ENCODE results near the gene AGBL4. TPM values are rescaled to one million over a fixed set of nuclear protein-coding genes. Genes with fewer than 3 reads are reported as not detected.

Gene AGBL4
- total RNA-seq, 2 experiments from 2014 or later = not detected

DNA sequence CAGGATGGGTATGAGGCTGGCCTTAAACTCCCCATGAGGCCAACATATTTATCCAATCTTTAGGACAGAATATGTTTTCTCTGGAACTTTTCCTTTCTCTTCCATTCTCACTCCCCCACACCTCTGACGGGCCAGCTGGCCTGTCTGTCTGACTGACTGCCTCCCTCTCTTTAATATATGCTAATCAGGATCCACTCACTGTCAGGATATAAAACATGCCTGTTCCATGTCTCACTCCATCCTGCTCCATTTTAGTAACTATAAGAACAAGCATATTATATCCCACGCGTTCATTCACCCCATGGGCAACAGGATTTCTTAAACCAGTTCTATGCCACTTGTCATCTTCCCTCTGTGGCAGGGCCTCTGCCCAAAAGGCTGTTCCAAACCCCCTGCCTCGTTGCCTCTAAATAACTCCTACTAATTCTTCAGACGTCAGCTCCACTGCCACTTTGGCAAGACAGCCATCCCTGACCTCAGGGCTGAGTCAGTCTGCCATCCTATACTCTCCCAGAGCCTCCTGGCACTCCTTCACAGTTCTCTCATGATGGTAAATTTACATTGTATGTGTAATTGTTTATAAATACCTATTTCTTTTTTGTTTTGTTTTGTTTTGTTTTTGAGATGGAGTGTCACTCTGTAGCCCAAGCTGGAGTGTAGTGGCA is 1467.4 kb downstream of the AGBL4 start:
- no peak for DNase-seq
- H3K9me3 Mint-ChIP-seq = no peaks in the 10 kb centered on the region
- H3K4me1 Mint-ChIP-seq (ENCODE audit: low read depth) = no peaks in the 10 kb centered on the region
- no peak overlapping the region for H3K27ac Mint-ChIP-seq
- CTCF ChIA-PET = no interaction called here
- H3K27me3 Mint-ChIP-seq (ENCODE audit: low read depth) = peaks cover 6% of the 10 kb centered on the region
- intact Hi-C loops (cut with micrococcal nuclease) = no loop called here
- no peak overlapping the region for H3K4me3 Mint-ChIP-seq
- H3K36me3 Mint-ChIP-seq (ENCODE audit: low read depth) = no peaks in the 10 kb centered on the region

DNA sequence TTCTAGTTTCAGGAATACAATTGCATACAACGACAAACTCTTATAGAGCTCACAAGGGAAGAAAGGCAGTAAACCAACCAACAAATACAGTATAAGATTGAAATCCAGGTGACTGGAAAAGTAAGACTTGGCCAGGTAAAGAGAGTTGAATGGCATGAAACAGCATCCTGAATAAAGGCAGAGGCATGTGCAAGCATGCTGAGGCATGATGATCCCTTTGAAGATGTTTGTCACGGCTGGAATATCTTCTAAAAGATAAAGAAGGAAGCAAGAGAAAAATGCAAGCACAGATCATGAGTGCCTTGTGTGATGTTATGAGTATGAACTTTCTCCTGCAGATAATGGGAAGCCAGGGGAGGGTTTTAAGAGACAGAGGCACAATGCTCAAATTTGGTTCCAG is 1468.5 kb downstream of the AGBL4 start:
- no peak overlapping the region for H3K27ac Mint-ChIP-seq
- no peak overlapping the region for H3K4me3 Mint-ChIP-seq
- no peaks in the 10 kb centered on the region for H3K36me3 Mint-ChIP-seq (ENCODE audit: low read depth)
- CTCF ChIA-PET = no interaction called here
- peaks cover 4% of the 10 kb centered on the region for H3K27me3 Mint-ChIP-seq (ENCODE audit: low read depth)
- no peaks in the 10 kb centered on the region for H3K9me3 Mint-ChIP-seq
- H3K4me1 Mint-ChIP-seq (ENCODE audit: low read depth) = no peaks in the 10 kb centered on the region
- no peak for DNase-seq
- intact Hi-C loops (cut with micrococcal nuclease) = no loop called here

DNA sequence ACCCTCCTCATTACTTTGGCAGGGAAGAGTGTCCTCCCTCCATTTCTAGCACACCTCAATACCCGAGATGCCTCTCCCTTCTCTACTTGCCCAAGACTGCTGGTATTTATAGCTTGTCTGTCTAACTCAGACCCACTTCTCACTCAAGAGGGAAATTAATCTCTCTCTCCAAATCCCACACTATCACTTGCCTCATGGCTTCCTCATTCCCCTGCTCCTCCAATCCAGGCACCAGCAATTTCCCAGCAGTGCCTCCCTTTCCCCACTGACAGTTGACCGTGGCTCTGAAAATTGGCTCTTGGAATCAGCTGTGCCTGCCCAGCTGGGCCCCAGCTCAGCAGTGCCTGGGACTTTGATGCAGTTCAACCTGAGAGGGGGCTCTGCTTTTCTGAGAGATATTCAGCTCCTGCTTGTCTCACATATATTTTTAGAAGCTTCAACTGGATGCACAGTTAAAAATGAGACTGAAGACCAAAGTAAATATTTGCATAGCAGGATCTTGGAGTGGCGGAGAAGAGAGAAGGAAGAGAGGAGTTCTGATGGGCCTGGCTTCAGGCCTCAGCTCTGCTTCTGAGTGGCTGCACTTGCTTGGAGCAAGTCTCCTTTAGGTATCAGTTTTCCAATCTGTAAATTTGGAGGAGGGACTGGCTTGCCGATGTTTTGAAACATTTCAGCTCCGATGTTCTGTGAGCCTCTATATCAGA is 1470.7 kb downstream of the AGBL4 start:
- no peak for DNase-seq
- no peak overlapping the region for H3K4me3 Mint-ChIP-seq
- H3K9me3 Mint-ChIP-seq = no peaks in the 10 kb centered on the region
- no peaks in the 10 kb centered on the region for H3K36me3 Mint-ChIP-seq (ENCODE audit: low read depth)
- no peaks in the 10 kb centered on the region for H3K27me3 Mint-ChIP-seq (ENCODE audit: low read depth)
- no peak overlapping the region for H3K27ac Mint-ChIP-seq
- CTCF ChIA-PET = interaction anchor here (0.7 to 1.3 kb wide), 2 partner anchors 124 to 214 kb away, joined by 3 to 4 read pairs; no protein-coding TSS in a partner anchor
- intact Hi-C loops (cut with micrococcal nuclease) = loop anchor here (1.0 kb wide), 1 partner anchor 144 kb away; no protein-coding TSS in a partner anchor
- H3K4me1 Mint-ChIP-seq (ENCODE audit: low read depth) = no peaks in the 10 kb centered on the region

DNA sequence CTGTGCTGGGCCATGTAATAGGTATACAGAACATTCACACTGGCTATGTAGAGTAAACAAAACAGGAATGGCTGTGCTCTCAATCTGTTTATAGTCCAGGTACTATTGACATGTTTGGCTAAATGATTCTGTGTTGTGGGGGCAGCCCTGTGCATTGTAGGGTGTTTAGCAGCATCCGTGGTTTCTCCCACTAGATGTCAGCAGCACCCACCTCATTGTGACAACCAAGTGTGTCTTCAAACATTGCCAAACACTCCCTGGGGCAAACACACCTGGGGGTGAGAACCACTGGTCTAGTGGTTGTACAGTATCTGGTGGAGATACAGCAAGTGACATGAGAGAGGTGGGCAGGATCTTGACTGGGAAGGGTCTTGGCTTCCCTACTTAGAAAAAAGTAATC is 1471.3 kb downstream of the AGBL4 start:
- Mint-ChIP-seq H3K9me3 (no peaks in the 10 kb centered on the region), H3K4me3 (no peak overlapping the region), H3K27me3 (ENCODE audit: low read depth) (no peaks in the 10 kb centered on the region), H3K4me1 (ENCODE audit: low read depth) (no peaks in the 10 kb centered on the region), H3K36me3 (ENCODE audit: low read depth) (no peaks in the 10 kb centered on the region), H3K27ac (no peak overlapping the region)
- peak; percentile 20 for DNase-seq
- intact Hi-C loops (cut with micrococcal nuclease) = loop anchor here (1.0 kb wide), 1 partner anchor 145 kb away; no protein-coding TSS in a partner anchor
- CTCF ChIA-PET = no interaction called here

DNA sequence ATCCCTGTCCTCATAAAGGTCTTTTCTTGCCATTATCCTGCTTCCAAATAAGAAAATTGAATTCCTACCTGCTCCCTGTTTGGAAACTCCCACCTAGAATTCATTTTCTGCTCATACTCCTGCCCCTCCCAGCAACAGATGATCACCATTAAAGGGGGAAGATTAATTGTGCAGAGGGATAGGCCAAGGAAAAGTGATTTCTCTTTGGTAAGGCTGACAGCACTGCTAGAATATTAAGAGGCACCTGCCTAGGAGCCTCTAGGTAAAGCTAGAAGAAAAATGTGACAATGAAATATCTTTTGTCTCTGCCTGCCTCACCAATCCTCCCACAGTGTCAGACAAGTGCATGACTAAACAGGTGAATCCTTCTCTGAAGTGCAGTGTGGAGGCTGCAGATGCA is 1474.8 kb downstream of the AGBL4 start:
- Mint-ChIP-seq H3K36me3 (ENCODE audit: low read depth) (no peaks in the 10 kb centered on the region), H3K9me3 (no peaks in the 10 kb centered on the region), H3K4me3 (no peak overlapping the region), H3K4me1 (ENCODE audit: low read depth) (no peaks in the 10 kb centered on the region), H3K27ac (no peak overlapping the region), H3K27me3 (ENCODE audit: low read depth) (no peaks in the 10 kb centered on the region)
- intact Hi-C loops (cut with micrococcal nuclease) = no loop called here
- CTCF ChIA-PET = no interaction called here
- DNase-seq = no peak

DNA sequence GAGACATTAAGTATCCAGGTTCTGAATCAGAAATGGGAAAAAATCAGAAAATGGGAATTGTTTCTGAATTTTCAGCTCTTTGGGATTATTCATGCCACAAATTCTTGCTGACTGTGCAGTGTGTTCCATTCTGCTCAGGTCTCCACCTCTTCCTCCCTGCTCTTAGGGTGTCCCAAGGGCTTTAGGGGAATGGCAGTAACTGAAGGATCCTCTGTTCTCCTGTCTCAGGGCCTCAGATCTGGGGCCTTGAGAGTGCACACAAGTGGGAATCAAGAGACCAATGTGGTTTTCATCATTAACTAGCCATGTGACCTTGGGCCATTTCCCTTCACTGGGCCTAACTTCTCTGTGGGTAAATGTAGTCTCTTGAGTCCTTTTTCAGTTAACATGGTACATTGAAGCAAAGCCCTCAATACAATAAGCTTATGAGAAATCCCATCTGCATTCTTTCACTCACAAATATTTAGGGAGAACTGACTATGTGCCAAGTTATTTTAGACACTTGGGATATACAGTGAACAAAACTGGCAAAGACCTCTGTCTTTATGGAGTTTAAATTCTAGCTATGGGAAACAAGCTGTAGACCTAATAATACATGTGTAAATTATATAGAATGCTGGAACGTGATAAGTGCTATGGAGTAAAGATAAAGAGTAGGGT is 1476.1 kb downstream of the AGBL4 start:
- Mint-ChIP-seq H3K27ac (no peak overlapping the region), H3K27me3 (ENCODE audit: low read depth) (peaks cover 1% of the 10 kb centered on the region), H3K36me3 (ENCODE audit: low read depth) (no peaks in the 10 kb centered on the region), H3K4me1 (ENCODE audit: low read depth) (no peaks in the 10 kb centered on the region), H3K4me3 (no peak overlapping the region), H3K9me3 (no peaks in the 10 kb centered on the region)
- CTCF ChIA-PET = no interaction called here
- intact Hi-C loops (cut with micrococcal nuclease) = no loop called here
- DNase-seq = no peak

DNA sequence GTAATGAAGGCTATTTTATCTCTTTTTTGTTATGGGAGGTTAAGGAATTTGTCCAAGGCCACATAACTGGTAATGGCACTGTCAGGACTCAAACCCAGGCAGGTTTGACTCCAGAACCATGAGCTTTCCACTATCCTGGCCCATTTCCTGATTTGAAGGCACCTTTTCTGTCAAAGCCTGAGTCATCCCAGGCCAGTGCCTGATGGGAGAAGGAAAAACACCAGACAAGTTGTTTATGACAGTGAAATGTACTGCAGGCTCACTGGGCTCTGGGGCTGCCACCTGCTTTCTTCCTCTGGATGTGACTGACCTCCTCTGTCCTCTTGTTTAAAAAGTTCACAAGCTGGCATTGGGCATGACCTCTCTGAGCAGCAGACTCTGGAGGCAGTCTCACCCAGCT is 1479.9 kb downstream of the AGBL4 start:
- H3K4me3 Mint-ChIP-seq = no peak overlapping the region
- DNase-seq = no peak
- CTCF ChIA-PET = interaction anchor here (0.7 to 1.3 kb wide), 2 partner anchors 47 to 134 kb away, joined by 3 to 5 read pairs; no protein-coding TSS in a partner anchor
- H3K27ac Mint-ChIP-seq = no peak overlapping the region
- no peaks in the 10 kb centered on the region for H3K36me3 Mint-ChIP-seq (ENCODE audit: low read depth)
- H3K9me3 Mint-ChIP-seq = no peaks in the 10 kb centered on the region
- intact Hi-C loops (cut with micrococcal nuclease) = no loop called here
- peaks cover 3% of the 10 kb centered on the region for H3K27me3 Mint-ChIP-seq (ENCODE audit: low read depth)
- H3K4me1 Mint-ChIP-seq (ENCODE audit: low read depth) = no peaks in the 10 kb centered on the region

DNA sequence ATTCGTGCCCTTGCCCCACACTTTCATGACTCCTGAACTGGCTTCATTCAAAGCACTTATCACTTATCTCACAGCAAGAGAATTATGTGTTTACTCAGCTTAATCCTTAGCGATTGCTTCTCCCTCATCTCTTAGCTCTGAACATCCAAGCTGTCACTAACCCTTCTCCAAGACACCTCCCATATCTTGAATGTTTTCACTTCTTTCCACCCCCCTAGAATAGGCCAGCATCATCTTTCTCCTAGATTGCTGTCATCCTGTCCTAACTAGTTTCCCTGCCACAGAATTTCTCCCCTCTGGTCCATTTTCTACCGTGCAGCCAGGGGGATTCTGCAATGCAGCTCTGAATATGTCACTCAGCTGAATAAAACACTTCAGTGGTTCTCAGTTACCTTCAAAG is 1483.2 kb downstream of the AGBL4 start:
- Mint-ChIP-seq H3K4me3 (no peak overlapping the region), H3K27me3 (ENCODE audit: low read depth) (peaks cover 16% of the 10 kb centered on the region), H3K4me1 (ENCODE audit: low read depth) (no peaks in the 10 kb centered on the region), H3K9me3 (no peaks in the 10 kb centered on the region), H3K36me3 (ENCODE audit: low read depth) (no peaks in the 10 kb centered on the region), H3K27ac (no peak overlapping the region)
- intact Hi-C loops (cut with micrococcal nuclease) = no loop called here
- DNase-seq = no peak
- CTCF ChIA-PET = interaction anchor here (1.8 kb wide), 1 partner anchor 10 kb away, joined by 5 read pairs; no protein-coding TSS in a partner anchor

DNA sequence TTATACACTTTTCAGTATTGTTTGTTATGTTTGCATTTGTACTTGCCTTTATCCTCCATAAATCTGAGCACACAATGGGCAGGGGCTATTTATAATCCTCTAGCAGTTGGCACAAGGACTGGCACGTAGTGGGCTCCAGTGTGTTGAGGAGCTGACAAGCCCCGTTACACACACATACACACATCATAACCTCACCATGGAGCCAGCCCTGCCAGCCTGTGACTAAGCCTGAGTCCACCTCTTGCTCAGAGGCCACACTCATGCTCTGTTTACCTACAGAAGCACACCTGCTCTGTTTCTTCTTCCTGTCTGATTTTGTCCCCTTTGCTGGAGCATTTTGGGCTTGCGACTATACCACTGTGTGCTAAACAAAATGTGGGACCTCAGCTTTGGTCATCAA is 1487.3 kb downstream of the AGBL4 start:
- CTCF ChIA-PET = no interaction called here
- Mint-ChIP-seq H3K27me3 (ENCODE audit: low read depth) (peaks cover 32% of the 10 kb centered on the region), H3K4me1 (ENCODE audit: low read depth) (no peaks in the 10 kb centered on the region), H3K36me3 (ENCODE audit: low read depth) (no peaks in the 10 kb centered on the region), H3K9me3 (no peaks in the 10 kb centered on the region), H3K27ac (no peak overlapping the region), H3K4me3 (no peak overlapping the region)
- intact Hi-C loops (cut with micrococcal nuclease) = no loop called here
- DNase-seq = no peak

DNA sequence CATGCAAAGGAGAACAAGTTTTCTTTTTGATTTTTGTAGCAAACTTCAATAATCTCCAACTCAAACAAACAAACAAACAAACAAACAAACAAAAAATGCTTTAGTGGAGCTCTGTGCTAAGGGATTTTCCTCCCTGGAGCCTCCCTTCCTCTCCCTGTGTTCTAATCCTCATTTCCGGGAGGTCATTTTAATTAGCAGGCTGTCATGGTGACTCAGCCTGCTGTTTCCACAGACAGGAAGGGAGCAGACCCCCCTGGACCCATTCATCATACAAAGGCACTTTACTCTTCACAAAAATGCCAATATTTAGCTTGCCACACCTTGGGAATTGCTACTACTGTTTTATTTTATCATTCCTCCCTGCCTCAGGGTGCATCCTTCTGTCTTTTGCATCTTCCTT is 1490.8 kb downstream of the AGBL4 start:
- CTCF ChIA-PET = no interaction called here
- H3K27me3 Mint-ChIP-seq (ENCODE audit: low read depth) = peaks cover 33% of the 10 kb centered on the region
- DNase-seq = no peak
- H3K27ac Mint-ChIP-seq = no peak overlapping the region
- no peaks in the 10 kb centered on the region for H3K4me1 Mint-ChIP-seq (ENCODE audit: low read depth)
- intact Hi-C loops (cut with micrococcal nuclease) = no loop called here
- H3K4me3 Mint-ChIP-seq = no peak overlapping the region
- no peaks in the 10 kb centered on the region for H3K36me3 Mint-ChIP-seq (ENCODE audit: low read depth)
- H3K9me3 Mint-ChIP-seq = no peaks in the 10 kb centered on the region

DNA sequence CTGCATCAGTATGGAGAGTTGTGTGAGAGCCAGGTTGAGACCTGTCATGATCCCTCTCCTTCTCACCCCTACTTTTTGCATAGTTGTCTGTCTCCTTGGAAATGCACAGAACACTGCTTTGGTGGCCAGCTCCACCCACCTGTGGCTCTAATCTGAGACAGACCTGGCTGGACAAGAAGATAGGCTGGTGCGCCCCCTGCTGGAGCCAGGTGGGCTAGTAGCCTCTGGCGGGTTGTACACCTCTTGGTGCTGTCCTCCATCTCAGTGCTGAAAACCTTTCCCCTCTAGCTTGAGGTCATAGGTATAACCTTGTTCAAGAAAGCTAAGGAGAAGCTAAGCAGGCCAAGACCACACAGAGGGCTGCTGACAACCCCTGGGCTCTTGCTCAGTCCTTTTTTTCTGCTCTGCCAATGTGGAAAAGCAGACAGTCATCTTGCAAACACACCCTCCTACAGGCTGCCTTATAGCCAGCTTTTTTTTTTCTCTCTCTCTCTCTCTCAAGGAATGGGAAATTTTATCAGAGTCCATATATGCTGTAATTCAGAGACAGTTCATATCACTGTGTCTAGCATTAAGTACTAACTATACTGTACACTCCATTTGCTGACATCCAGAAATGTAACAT is 1492.9 kb downstream of the AGBL4 start:
- H3K9me3 Mint-ChIP-seq = no peaks in the 10 kb centered on the region
- CTCF ChIA-PET = interaction anchor here (0.6 to 1.6 kb wide), 6 partner anchors 10 to 1836 kb away, joined by 3 to 5 read pairs (median 3); no protein-coding TSS in a partner anchor
- no peaks in the 10 kb centered on the region for H3K4me1 Mint-ChIP-seq (ENCODE audit: low read depth)

DNA sequence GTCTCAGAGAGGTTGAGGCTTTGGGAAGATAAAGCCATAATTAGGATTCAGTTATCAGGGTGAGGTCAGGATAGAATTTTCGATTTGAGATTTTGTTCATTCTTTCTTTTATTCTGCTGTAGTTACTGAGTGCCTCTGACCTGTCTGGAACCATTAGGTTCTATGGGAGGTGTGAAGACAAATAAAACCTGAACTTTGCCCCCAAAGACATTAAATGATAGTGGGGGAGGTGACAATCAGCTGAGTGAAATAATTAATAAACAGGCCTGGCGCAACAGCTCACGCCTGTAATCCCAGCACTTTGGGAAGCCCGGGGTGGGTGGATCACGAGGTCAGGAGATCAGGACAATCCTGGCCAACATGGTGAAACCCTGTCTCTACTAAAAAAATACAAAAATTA is 1496.7 kb downstream of the AGBL4 start:
- Mint-ChIP-seq H3K4me3 (no peak overlapping the region), H3K27me3 (ENCODE audit: low read depth) (peaks cover 13% of the 10 kb centered on the region), H3K4me1 (ENCODE audit: low read depth) (no peaks in the 10 kb centered on the region), H3K27ac (no peak overlapping the region), H3K36me3 (ENCODE audit: low read depth) (no peaks in the 10 kb centered on the region), H3K9me3 (no peaks in the 10 kb centered on the region)
- CTCF ChIA-PET = no interaction called here
- intact Hi-C loops (cut with micrococcal nuclease) = no loop called here
- no peak for DNase-seq

More for the DNA sequence above, 1492.9 kb downstream of the AGBL4 start:
- peak; percentile 69 for DNase-seq
- no peak overlapping the region for H3K4me3 Mint-ChIP-seq
- H3K36me3 Mint-ChIP-seq (ENCODE audit: low read depth) = no peaks in the 10 kb centered on the region
- peaks cover 28% of the 10 kb centered on the region for H3K27me3 Mint-ChIP-seq (ENCODE audit: low read depth)
- intact Hi-C loops (cut with micrococcal nuclease) = no loop called here
- H3K27ac Mint-ChIP-seq = no peak overlapping the region

All from activated naive CD4-positive, alpha-beta T cell treated with anti-CD3 and anti-CD28 coated beads for 36 hours (primary cell).